Esophagus squamous epithelium (tissue), 5 donors: ENCODE results near the gene MATN1. TPM values are rescaled to one million over a fixed set of nuclear protein-coding genes. Genes with fewer than 3 reads are reported as not detected.

ENCODE experiments used
- DNase-seq: peaks from one replicate; lab custom pipeline; 2025; lab: John Stamatoyannopoulos, UW
- H3K27ac ChIP-seq, 4 donors: fragments of 200-600 bp; sonication (generic); one replicate each; pipeline ENCODE4 v1.5.1; 2016 to 2019; ENCODE audit warnings: mild to moderate bottlenecking in 1 of 4
- H3K27me3 ChIP-seq, 4 donors: fragments of 200-600 bp; sonication (generic); 1 replicate in 3 of 4; 2 replicates in 1 of 4; pipeline versions ENCODE4 v1.5.1 to v1.6.0; 2017 to 2021; ENCODE audit warnings: antibody characterized with exemption in 1 of 4
- H3K36me3 ChIP-seq, 3 donors: fragments of 200-600 bp; sonication (generic); one replicate each; pipeline ENCODE4 v1.5.1; 2016 to 2019
- H3K4me1 ChIP-seq, 3 donors: fragments of 200-600 bp; sonication (generic); one replicate each; pipeline ENCODE4 v1.5.1; 2017 to 2019
- H3K4me3 ChIP-seq, 4 donors: fragments of 200-600 bp; sonication (generic); 1 replicate in 3 of 4; 2 replicates in 1 of 4; pipeline ENCODE4 v1.5.1; 2016 to 2019; ENCODE audit warnings: mild to moderate bottlenecking in 2 of 4, moderate library complexity in 1 of 4
- H3K9me3 ChIP-seq, 3 donors: fragments of 200-600 bp; sonication (generic); one replicate each; pipeline ENCODE4 v1.5.1; 2016 to 2019
- CTCF ChIP-seq, 6 experiments: fragments of 450-650 bp in 4 of 6; fragments of 200-600 bp in 2 of 6; sonication (generic) in 2 of 6; IDR thresholded peaks; one replicate each; pipeline ENCODE4 v1.5.1; 2016 to 2019; ENCODE audit warnings: antibody characterized with exemption in 6 of 6, mild to moderate bottlenecking in 4 of 6, moderate library complexity in 4 of 6
- POLR2A ChIP-seq, 4 donors: fragments of 450-650 bp; IDR thresholded peaks; one replicate each; pipeline ENCODE4 v1.6.1; 2017; ENCODE audit warnings: antibody characterized with exemption in 4 of 4, mild to moderate bottlenecking in 4 of 4, moderate library complexity in 3 of 4
- WGBS, 2 donors: methylation state at CpG; one replicate each; pipeline ENCODE4 v1.1.5; 2018; 5-methylcytosine and 5-hydroxymethylcytosine counted together
- intact Hi-C: fragments of 100-400 bp; cut with DNase I; formaldehyde crosslinking; loops from one replicate; pipeline ENCODE4 v1.15.0; 2022
- total RNA-seq, 4 donors: library from RNA; depleted of rRNA; stranded (reverse); fragments of >200 nt; gene quantifications; one replicate each; pipeline ENCODE4 v1.1.0, GENCODE V29; 2016
- donor health status: DM: yes; HTN: yes; CAD: no.

MATN1 gene
- total RNA-seq, 4 donors from 2014 or later = not detected

- Histone ChIP-seq H3K27ac (peak overlapping the region; percentile 53 to 90 (median 79)), H3K4me3 (peak overlapping the region; percentile 16 to 64 (median 44)), H3K4me1 (peaks cover 2 to 41% (median 9%) of the 10 kb centered on the region in 3 donors), H3K36me3 (no peaks in the 10 kb centered on the region), H3K9me3 (no peaks in the 10 kb centered on the region), H3K27me3 (no peaks in the 10 kb centered on the region)
- 46 to 60% methylated on average over 1 to 14 of the region's 17 CpGs for WGBS, 2 donors
- no peak for TF ChIP-seq CTCF (IDR thresholded peaks at IDR 0.05)
- TF ChIP-seq POLR2A (IDR thresholded peaks at IDR 0.05) = peak in 2 of 4 donors; percentile 51 to 73
- intact Hi-C loops = no loop called here
- DNase-seq = peak; percentile 70
Measured at GRCh38 chr1:30756545-30757351, 33.4 kb upstream of the MATN1 start.

GRCh38 chr1:30756206-30756544, 32.8 kb upstream of the MATN1 start:
- H3K27me3 ChIP-seq = no peaks in the 10 kb centered on the region
- H3K4me3 ChIP-seq = peak overlapping the region; percentile 0 to 64 (median 44)
- peak overlapping the region; percentile 28 to 90 (median 57) for H3K27ac ChIP-seq
- no peak for DNase-seq
- no peaks in the 10 kb centered on the region for H3K9me3 ChIP-seq
- intact Hi-C loops = no loop called here
- WGBS, 2 donors = 55% methylated on average over 4 of the region's 4 CpGs; no CpG with 5 or more reads in 1 of the 2 donors
- TF ChIP-seq POLR2A (IDR thresholded peaks at IDR 0.05) = no peak
- no peak for TF ChIP-seq CTCF (IDR thresholded peaks at IDR 0.05)
- no peaks in the 10 kb centered on the region for H3K36me3 ChIP-seq
- peaks cover 6 to 43% (median 9%) of the 10 kb centered on the region in 3 donors for H3K4me1 ChIP-seq

- Histone ChIP-seq H3K4me3 (peak overlapping the region; percentile 0 to 64 (median 44)), H3K36me3 (no peaks in the 10 kb centered on the region), H3K9me3 (no peaks in the 10 kb centered on the region), H3K27ac (peak overlapping the region; percentile 28 to 90 (median 57)), H3K4me1 (peaks cover 10 to 47% (median 10%) of the 10 kb centered on the region in 3 donors), H3K27me3 (no peaks in the 10 kb centered on the region)
- intact Hi-C loops = no loop called here
- TF ChIP-seq CTCF (IDR thresholded peaks at IDR 0.05) = no peak
- no peak for TF ChIP-seq POLR2A (IDR thresholded peaks at IDR 0.05)
- DNase-seq = no peak
- WGBS, 2 donors = 73% methylated on average over 4 of the region's 4 CpGs; no CpG with 5 or more reads in 1 of the 2 donors
Measured at GRCh38 chr1:30755746-30756145, 32.4 kb upstream of the MATN1 start.

- TF ChIP-seq CTCF (IDR thresholded peaks at IDR 0.05) (no peak), POLR2A (IDR thresholded peaks at IDR 0.05) (no peak)
- Histone ChIP-seq H3K36me3 (no peaks in the 10 kb centered on the region), H3K4me3 (peak overlapping the region in 3 of 4 donors; percentile 43 to 64 (median 44)), H3K27ac (peak overlapping the region in 3 of 4 donors; percentile 28 to 90 (median 85)), H3K27me3 (no peaks in the 10 kb centered on the region), H3K9me3 (no peaks in the 10 kb centered on the region), H3K4me1 (peaks cover 13 to 51% (median 14%) of the 10 kb centered on the region in 3 donors)
- DNase-seq = no peak
- intact Hi-C loops = no loop called here
- WGBS, 2 donors = 71 to 93% methylated on average over 1 to 6 of the region's 6 CpGs
Measured at GRCh38 chr1:30755334-30755733, 31.9 kb upstream of the MATN1 start.

- H3K4me3 ChIP-seq = peak overlapping the region in 2 of 4 donors; percentile 44 to 64
- H3K27ac ChIP-seq = peak overlapping the region; percentile 9 to 90 (median 67)
- intact Hi-C loops = no loop called here
- no peak for DNase-seq
- TF ChIP-seq CTCF (IDR thresholded peaks at IDR 0.05) (no peak), POLR2A (IDR thresholded peaks at IDR 0.05) (peak in 1 of 4 donors; percentile 27)
- peaks cover 13 to 57% (median 15%) of the 10 kb centered on the region in 3 donors for H3K4me1 ChIP-seq
- H3K36me3 ChIP-seq = no peaks in the 10 kb centered on the region
- WGBS, 2 donors = 63 to 73% methylated on average over 5 to 7 of the region's 9 CpGs
- H3K9me3 ChIP-seq = no peaks in the 10 kb centered on the region
- H3K27me3 ChIP-seq = no peaks in the 10 kb centered on the region
Measured at GRCh38 chr1:30754684-30755171, 31.3 kb upstream of the MATN1 start.
